Peyer's patch (tissue), 4 donors: Measurements from ENCODE around the gene CPT1B. TPM values are rescaled to one million over a fixed set of nuclear protein-coding genes. Genes with fewer than 3 reads are reported as not detected.
A peak's percentile ranks its signal among the peaks of the same experiment; 100 is the strongest.

Source experiments
- DNase-seq, 3 donors: peaks; one replicate each; pipeline ENCODE4 v3.0.0-alpha.2; 2017 to 2019
- H3K27ac ChIP-seq, 4 donors: fragments of 200-600 bp; sonication (generic); one replicate each; pipeline ENCODE4 v1.5.1; 2016 to 2019
- H3K27me3 ChIP-seq, 2 donors: fragments of 200-600 bp; sonication (generic); one replicate each; pipeline ENCODE4 v1.5.1; 2019
- H3K36me3 ChIP-seq, 3 donors: fragments of 200-600 bp; sonication (generic); one replicate each; pipeline ENCODE4 v1.5.1; 2016 to 2019
- H3K4me1 ChIP-seq, 4 donors: fragments of 200-600 bp; sonication (generic); one replicate each; pipeline ENCODE4 v1.5.1; 2016 to 2019
- H3K4me3 ChIP-seq, 4 donors: fragments of 200-600 bp; sonication (generic); 1 replicate in 3 of 4; 2 replicates in 1 of 4; pipeline ENCODE4 v1.5.1; 2016 to 2019; ENCODE audit warnings: mild to moderate bottlenecking in 1 of 4
- H3K9me3 ChIP-seq, 4 donors: fragments of 200-600 bp; sonication (generic); one replicate each; pipeline ENCODE4 v1.5.1; 2016 to 2019; ENCODE audit warnings: mild to moderate bottlenecking in 1 of 4
- POLR2A ChIP-seq, 2 donors: fragments of 450-650 bp; IDR thresholded peaks; one replicate each; pipeline ENCODE4 v1.5.1; 2017; ENCODE audit warnings: antibody characterized with exemption in 2 of 2, mild to moderate bottlenecking in 2 of 2, moderate library complexity in 2 of 2
- total RNA-seq, 4 donors: library from RNA; depleted of rRNA; stranded (reverse); fragments of >200 nt; gene quantifications; one replicate each; pipeline ENCODE4 v1.1.0, GENCODE V29; 2016
- TF ChIP-seq, protein P1 (sequence below), 6 experiments: fragments of 450-650 bp in 4 of 6; fragments of 200-600 bp in 2 of 6; sonication (generic) in 1 of 6; IDR thresholded peaks; one replicate each; pipeline ENCODE4 v1.5.1; 2017 to 2019; ENCODE audit warnings: antibody characterized with exemption in 6 of 6, mild to moderate bottlenecking in 3 of 6, moderate library complexity in 1 of 6

The CPT1B gene
- total RNA-seq, 4 donors from 2014 or later, result 51.2 to 133 (median 56.5) TPM

DNA sequence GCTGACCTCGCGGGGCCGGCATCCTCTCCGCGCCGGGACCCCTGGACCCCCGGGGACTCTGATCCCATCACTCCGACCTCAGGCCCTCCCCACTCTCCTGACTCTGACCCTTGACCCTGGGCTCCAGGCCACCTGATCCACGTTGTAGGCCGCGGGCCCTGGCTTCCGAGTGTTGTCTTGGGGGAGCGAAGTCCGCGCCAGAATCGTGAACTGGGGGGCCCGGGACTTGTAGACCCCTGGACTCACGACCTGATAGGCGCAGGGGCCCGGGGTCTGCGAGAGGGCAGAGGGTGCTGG, 47.7 kb downstream of the CPT1B start:
- no peaks in the 10 kb centered on the region for H3K9me3 ChIP-seq
- no peaks in the 10 kb centered on the region for H3K36me3 ChIP-seq
- H3K27me3 ChIP-seq, result no peaks in the 10 kb centered on the region
- DNase-seq, result no peak
- TF ChIP-seq, protein P1, sequence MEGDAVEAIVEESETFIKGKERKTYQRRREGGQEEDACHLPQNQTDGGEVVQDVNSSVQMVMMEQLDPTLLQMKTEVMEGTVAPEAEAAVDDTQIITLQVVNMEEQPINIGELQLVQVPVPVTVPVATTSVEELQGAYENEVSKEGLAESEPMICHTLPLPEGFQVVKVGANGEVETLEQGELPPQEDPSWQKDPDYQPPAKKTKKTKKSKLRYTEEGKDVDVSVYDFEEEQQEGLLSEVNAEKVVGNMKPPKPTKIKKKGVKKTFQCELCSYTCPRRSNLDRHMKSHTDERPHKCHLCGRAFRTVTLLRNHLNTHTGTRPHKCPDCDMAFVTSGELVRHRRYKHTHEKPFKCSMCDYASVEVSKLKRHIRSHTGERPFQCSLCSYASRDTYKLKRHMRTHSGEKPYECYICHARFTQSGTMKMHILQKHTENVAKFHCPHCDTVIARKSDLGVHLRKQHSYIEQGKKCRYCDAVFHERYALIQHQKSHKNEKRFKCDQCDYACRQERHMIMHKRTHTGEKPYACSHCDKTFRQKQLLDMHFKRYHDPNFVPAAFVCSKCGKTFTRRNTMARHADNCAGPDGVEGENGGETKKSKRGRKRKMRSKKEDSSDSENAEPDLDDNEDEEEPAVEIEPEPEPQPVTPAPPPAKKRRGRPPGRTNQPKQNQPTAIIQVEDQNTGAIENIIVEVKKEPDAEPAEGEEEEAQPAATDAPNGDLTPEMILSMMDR (IDR thresholded peaks at IDR 0.05), result no peak
- no peak for TF ChIP-seq POLR2A (IDR thresholded peaks at IDR 0.05)
- H3K4me1 ChIP-seq, result peaks cover 0 to 46% (median 17%) of the 10 kb centered on the region in 4 donors
- H3K27ac ChIP-seq, result peak overlapping the region; percentile 97 to 100 (median 98)
- peak overlapping the region; percentile 60 to 76 (median 68) for H3K4me3 ChIP-seq

DNA sequence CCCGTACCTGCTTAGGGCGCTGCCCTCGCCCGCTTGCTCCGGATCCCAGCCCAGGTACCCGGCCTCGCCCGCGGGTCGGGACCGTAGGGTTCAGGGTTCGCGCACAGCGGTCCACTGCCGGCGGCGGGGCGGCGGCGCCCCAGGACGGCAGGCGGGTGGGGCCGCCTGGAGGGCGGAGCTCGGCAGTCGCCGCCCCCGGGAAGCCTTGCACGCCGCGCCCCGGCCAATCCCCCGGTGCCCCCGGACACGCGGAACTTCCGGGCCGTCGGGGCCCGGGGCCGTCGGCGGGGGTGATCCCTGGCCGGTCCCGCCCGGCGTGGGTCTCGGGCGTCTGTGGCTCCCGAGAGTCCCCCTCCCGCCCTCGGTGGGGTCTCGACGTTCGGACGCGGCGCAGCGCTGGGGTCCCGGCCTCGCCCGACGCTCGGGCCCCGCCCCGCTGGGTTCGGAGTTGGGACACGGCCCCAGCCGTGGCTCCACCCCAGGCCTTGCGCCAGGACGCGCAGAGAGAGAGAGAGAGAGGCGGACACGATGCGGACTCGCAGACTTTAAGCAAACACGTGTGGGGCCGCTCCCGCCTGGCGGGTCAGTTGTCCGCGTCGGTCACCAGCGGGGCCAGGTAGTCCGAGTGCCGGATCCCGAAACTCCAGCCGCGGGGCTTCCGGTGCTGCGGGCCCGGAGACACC, 48.2 kb downstream of the CPT1B start, which contains the start of gene TYMP:
TYMP (minus strand) TSS at position 116 of the 683 bp plus-strand sequence. CDS start 303 bp downstream, outside the sequence.
- peak; percentile 75 to 94 (median 94) for DNase-seq
- no peaks in the 10 kb centered on the region for H3K9me3 ChIP-seq
- no peaks in the 10 kb centered on the region for H3K36me3 ChIP-seq
- TF ChIP-seq, protein P1 (IDR thresholded peaks at IDR 0.05), result no peak
- TF ChIP-seq POLR2A (IDR thresholded peaks at IDR 0.05), result peak; percentile 69 to 74
- peak within 1 kb of the TSS; percentile 60 to 76 (median 68) for H3K4me3 ChIP-seq
- H3K27me3 ChIP-seq, result no peaks in the 10 kb centered on the region
- peak within 1 kb of the TSS; percentile 97 to 100 (median 98) for H3K27ac ChIP-seq
- peaks cover 0 to 47% (median 18%) of the 10 kb centered on the region in 4 donors for H3K4me1 ChIP-seq

DNA sequence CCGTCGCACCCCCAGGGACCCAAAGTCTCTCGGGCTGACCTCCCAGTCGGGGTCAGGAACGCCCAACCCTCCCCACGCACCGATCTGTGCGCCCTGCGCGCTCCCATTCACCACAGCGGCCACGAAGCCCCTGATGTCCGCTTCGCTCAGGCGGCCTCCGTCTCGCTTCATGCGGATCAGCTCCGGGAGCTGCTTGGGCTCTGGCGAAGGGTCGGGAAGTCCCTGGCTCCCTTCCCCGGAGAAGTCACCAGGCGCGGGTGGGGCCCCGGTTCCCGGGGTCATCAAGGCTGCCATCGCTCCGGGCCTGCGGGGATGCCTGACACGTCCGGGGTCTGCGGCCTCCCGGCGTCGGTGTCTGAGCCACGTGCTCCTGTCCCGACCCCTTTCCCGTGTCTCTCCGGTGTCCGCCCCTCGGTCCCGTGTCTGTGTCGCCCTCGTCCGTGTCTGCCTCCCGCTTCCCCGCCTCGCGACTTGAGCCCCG, 48.8 kb downstream of the CPT1B start:
- no peak for TF ChIP-seq POLR2A (IDR thresholded peaks at IDR 0.05)
- TF ChIP-seq, protein P1 (IDR thresholded peaks at IDR 0.05), result no peak
- Histone ChIP-seq H3K4me3 (peak overlapping the region; percentile 60 to 76 (median 68)), H3K27ac (peak overlapping the region; percentile 97 to 100 (median 98)), H3K4me1 (peaks cover 2 to 53% (median 22%) of the 10 kb centered on the region in 4 donors), H3K36me3 (no peaks in the 10 kb centered on the region), H3K27me3 (no peaks in the 10 kb centered on the region), H3K9me3 (no peaks in the 10 kb centered on the region)
- no peak for DNase-seq

DNA sequence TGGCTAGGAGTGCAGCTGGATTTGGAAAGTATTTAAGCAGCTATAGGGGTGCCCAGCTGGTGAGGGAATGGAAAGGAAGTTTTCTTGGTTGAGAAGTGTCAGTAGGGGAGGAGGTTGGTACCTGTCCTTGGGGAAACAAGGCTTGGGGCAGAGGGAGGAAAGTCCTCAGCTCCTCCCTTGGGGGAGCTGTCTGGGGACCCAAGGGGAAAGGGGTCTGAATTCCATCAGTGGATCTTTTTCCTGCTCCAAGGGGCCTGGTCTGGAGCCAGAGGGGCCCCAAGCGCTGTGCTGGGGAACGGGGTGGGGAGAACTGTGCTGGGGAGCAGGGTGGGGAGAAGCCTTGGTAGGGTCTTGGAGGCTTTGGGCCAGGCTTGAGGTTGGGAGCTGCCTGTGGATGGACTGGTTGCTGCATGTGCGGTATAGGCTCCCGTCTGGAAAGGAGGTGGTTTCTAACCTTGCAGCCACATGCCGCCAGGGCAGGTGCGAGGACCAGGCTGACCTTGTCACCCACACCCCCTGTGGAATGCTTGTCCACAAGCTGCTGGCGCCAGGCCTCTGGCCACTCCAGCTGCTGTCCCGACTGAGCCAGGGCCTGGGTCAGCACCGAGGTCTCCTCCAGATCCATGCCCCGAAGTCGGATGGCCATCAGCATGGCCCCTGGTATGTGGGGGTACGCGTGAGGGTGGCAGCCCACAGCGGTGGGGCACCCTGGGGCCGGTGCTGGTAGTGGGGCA, 49.4 kb downstream of the CPT1B start:
- Histone ChIP-seq H3K4me1 (peaks cover 6 to 59% (median 24%) of the 10 kb centered on the region in 4 donors), H3K36me3 (peaks cover 0 to 3% (median 0%) of the 10 kb centered on the region in 3 donors), H3K27me3 (no peaks in the 10 kb centered on the region), H3K4me3 (peak overlapping the region; percentile 60 to 76 (median 68)), H3K9me3 (no peaks in the 10 kb centered on the region), H3K27ac (peak overlapping the region; percentile 97 to 100 (median 98))
- TF ChIP-seq, protein P1 (IDR thresholded peaks at IDR 0.05), result no peak
- TF ChIP-seq POLR2A (IDR thresholded peaks at IDR 0.05), result no peak
- DNase-seq, result no peak

DNA sequence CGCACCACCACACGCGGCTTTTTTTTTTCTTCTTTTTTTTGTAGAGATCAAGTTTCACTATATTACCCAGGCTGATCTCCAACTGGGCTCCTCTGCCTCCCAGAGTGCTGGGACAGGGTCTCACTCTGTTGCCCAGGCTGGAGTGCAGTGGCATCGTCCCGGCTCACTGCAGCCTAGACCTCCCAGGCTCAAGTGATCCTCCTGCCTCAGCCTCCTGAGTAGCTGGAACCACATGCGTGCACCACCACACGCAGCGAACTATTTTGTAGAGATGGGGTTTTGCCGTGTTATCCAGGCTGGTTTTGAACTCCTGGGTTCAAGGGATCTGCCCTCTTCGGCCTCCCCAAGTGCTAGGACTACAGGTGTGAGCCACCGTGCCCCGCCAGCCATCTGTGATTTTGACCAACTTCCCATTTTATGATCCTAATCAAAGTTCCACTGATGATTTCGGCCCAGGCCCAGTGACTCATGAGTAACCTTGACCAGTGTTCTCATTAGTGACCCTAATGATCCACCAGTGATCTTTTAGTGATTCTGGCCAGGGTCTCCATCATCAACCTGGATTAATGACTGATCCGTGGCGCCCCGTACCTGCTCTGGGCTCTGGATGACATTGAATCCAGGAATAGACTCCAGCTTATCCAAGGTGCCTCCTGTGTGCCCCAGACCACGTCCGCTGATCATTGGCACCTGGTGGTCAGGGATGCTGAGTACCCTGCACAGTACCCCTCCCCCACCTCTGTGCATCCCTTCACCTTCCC, 50.1 kb downstream of the CPT1B start:
- Histone ChIP-seq H3K4me3 (peak overlapping the region in 1 of 4 donors; percentile 76), H3K27me3 (no peaks in the 10 kb centered on the region), H3K4me1 (peaks cover 6 to 65% (median 24%) of the 10 kb centered on the region in 4 donors), H3K27ac (peak overlapping the region; percentile 97 to 100 (median 98)), H3K9me3 (no peaks in the 10 kb centered on the region), H3K36me3 (peaks cover 0 to 10% (median 0%) of the 10 kb centered on the region in 3 donors)
- no peak for DNase-seq
- TF ChIP-seq, protein P1 (IDR thresholded peaks at IDR 0.05), result no peak
- no peak for TF ChIP-seq POLR2A (IDR thresholded peaks at IDR 0.05)
